IMR-90 (cell line): ENCODE results near the gene ACAA2. TPM values are rescaled to one million over a fixed set of nuclear protein-coding genes. Genes with fewer than 3 reads are reported as not detected.

Experiments used
- ATAC-seq: fragments of 200-7000 bp; cut with Tn5 transposase; 2 replicates; pipeline ENCODE4 v1.9.1; 2020; ENCODE audit warnings: low read depth, mild to moderate bottlenecking, moderate library complexity
- BruUV-seq: library from RNA; stranded (reverse); fragments of 400-500 nt; replicated peaks from 2 replicates; lab custom pipeline; 2021; lab: Mats Ljungman, UMichigan
- CTCF ChIA-PET: fragments of 300-600 bp; formaldehyde crosslinking; extraction: SDS; loops from one replicate; lab custom pipeline; 2021; ENCODE audit warnings: antibody characterized with exemption; lab: Yijun Ruan, JAX
- POLR2A ChIA-PET: fragments of 300-600 bp; sonication (Branson Sonifier 250); formaldehyde crosslinking; loops from one replicate; lab custom pipeline; 2022; ENCODE audit warnings: antibody characterized with exemption; ENCODE audit not compliant: unreplicated experiment; lab: Charles Lee
- DNase-seq: peaks from one replicate; pipeline ENCODE4 v3.0.0; 2013
- H2AFZ ChIP-seq: replicated peaks from 2 replicates; pipeline ENCODE3; 2013; ENCODE audit warnings: low read length, mild to moderate bottlenecking; ENCODE audit not compliant: poor library complexity
- H2AK5ac ChIP-seq: 2 replicates; pipeline ENCODE4 v1.6.1; 2013; ENCODE audit warnings: low read depth, low read length, inconsistent platforms
- H2AK9ac ChIP-seq: replicated peaks from 2 replicates; pipeline ENCODE3; 2013; ENCODE audit warnings: mild to moderate bottlenecking, low read depth, low read length, moderate library complexity; ENCODE audit not compliant: poor library complexity
- H2BK120ac ChIP-seq: 2 replicates; pipeline ENCODE4 v1.6.1; 2013; ENCODE audit warnings: low read depth, low read length, inconsistent platforms
- H2BK15ac ChIP-seq: 3 replicates; pipeline ENCODE4 v1.6.1; 2013; ENCODE audit warnings: low read depth, low read length, inconsistent platforms
- H2BK20ac ChIP-seq: 2 replicates; pipeline ENCODE4 v1.6.1; 2013; ENCODE audit warnings: low read depth, mild to moderate bottlenecking, inconsistent platforms, low read length, moderate library complexity
- H2BK5ac ChIP-seq: 2 replicates; pipeline ENCODE4 v1.6.1; 2013; ENCODE audit warnings: mild to moderate bottlenecking, low read depth, low read length, inconsistent platforms; ENCODE audit not compliant: poor library complexity, severe bottlenecking
- H3K14ac ChIP-seq: replicated peaks from 2 replicates; pipeline ENCODE4 v1.6.1; 2013; ENCODE audit warnings: low read depth, low read length, inconsistent platforms
- H3K18ac ChIP-seq: 2 replicates; pipeline ENCODE4 v1.6.1; 2013; ENCODE audit warnings: low read depth, low read length, control low read depth
- H3K23ac ChIP-seq: 2 replicates; pipeline ENCODE4 v1.6.1; 2013; ENCODE audit warnings: low read depth, low read length, inconsistent platforms
- H3K27ac ChIP-seq: 2 replicates; pipeline ENCODE4 v1.5.1; 2013; ENCODE audit warnings: mild to moderate bottlenecking, control low read depth, low read length; ENCODE audit not compliant: insufficient read depth
- H3K27me3 ChIP-seq: 2 replicates; pipeline ENCODE4 v1.6.1; 2013; ENCODE audit warnings: low read length; ENCODE audit not compliant: control insufficient read depth, insufficient read depth
- H3K36me3 ChIP-seq: 2 replicates; pipeline ENCODE4 v1.6.1; 2013; ENCODE audit warnings: low read length, mixed read lengths; ENCODE audit not compliant: control insufficient read depth, insufficient read depth
- H3K4ac ChIP-seq: 2 replicates; pipeline ENCODE4 v1.6.1; 2013; ENCODE audit warnings: low read depth, low read length, inconsistent platforms
- H3K4me1 ChIP-seq: 2 replicates; pipeline ENCODE4 v1.6.1; 2013; ENCODE audit warnings: low read length, mixed read lengths; ENCODE audit not compliant: control insufficient read depth, insufficient read depth
- H3K4me2 ChIP-seq: 2 replicates; pipeline ENCODE4 v1.6.1; 2013; ENCODE audit warnings: low read depth, mild to moderate bottlenecking, control low read depth, low read length, moderate library complexity
- H3K4me3 ChIP-seq: 2 replicates; pipeline ENCODE4 v1.5.1; 2013; ENCODE audit warnings: low read depth, mild to moderate bottlenecking, control low read depth, low read length, moderate library complexity; ENCODE audit not compliant: insufficient read depth
- H3K56ac ChIP-seq: 2 replicates; pipeline ENCODE4 v1.6.1; 2013; ENCODE audit warnings: low read length, inconsistent platforms; ENCODE audit not compliant: insufficient read depth; ENCODE audit errors: extremely low read depth
- H3K79me1 ChIP-seq, 2 experiments: 2 replicates each; pipeline ENCODE4 v1.6.1; 2013; ENCODE audit warnings: low read length in 2 of 2, inconsistent platforms in 1 of 2, low read depth in 1 of 2
- H3K9ac ChIP-seq: 2 replicates; pipeline ENCODE4 v1.6.1; 2013; ENCODE audit warnings: low read depth, low read length, control low read depth
- H3K9me1 ChIP-seq: 2 replicates; pipeline ENCODE4 v1.6.1; 2013; ENCODE audit warnings: low read length, inconsistent platforms; ENCODE audit not compliant: insufficient read depth
- H3K9me3 ChIP-seq: 2 replicates; pipeline ENCODE4 v1.6.1; 2013; ENCODE audit warnings: low read length; ENCODE audit not compliant: control insufficient read depth, insufficient read depth
- H4K20me1 ChIP-seq: 2 replicates; pipeline ENCODE4 v1.6.1; 2013; ENCODE audit warnings: low read length, inconsistent platforms; ENCODE audit not compliant: insufficient read depth
- H4K5ac ChIP-seq: 2 replicates; pipeline ENCODE4 v1.6.1; 2013; ENCODE audit warnings: mild to moderate bottlenecking, low read depth, low read length, control low read depth
- H4K8ac ChIP-seq, 2 experiments: 2 replicates each; pipeline ENCODE4 v1.6.1; 2013; ENCODE audit warnings: low read depth in 2 of 2, low read length in 2 of 2, control low read depth in 1 of 2, inconsistent platforms in 1 of 2
- H4K91ac ChIP-seq: 2 replicates; pipeline ENCODE4 v1.6.1; 2013; ENCODE audit warnings: low read depth, low read length, inconsistent platforms; ENCODE audit not compliant: insufficient read depth
- CHD1 ChIP-seq: IDR thresholded peaks from 2 replicates; pipeline ENCODE4 v1.6.1; 2012; ENCODE audit warnings: low read depth, low read length, improper control_type of control experiment
- MAZ ChIP-seq: IDR thresholded peaks from 2 replicates; pipeline ENCODE4 v1.6.1; 2012; ENCODE audit warnings: low read depth, mild to moderate bottlenecking, low read length, improper control_type of control experiment, moderate library complexity, borderline replicate concordance
- NFE2L2 ChIP-seq: fragments of 150-350 bp; IDR thresholded peaks from 2 replicates; pipeline ENCODE4 v1.6.1; 2016; ENCODE audit warnings: low read depth, mild to moderate bottlenecking, low read length
- RAD21 ChIP-seq: IDR thresholded peaks from 2 replicates; pipeline ENCODE4 v1.6.1; 2012; ENCODE audit warnings: low read length, improper control_type of control experiment
- RCOR1 ChIP-seq: IDR thresholded peaks from 2 replicates; pipeline ENCODE4 v1.6.1; 2012; ENCODE audit warnings: mild to moderate bottlenecking, low read length, improper control_type of control experiment; ENCODE audit not compliant: insufficient replicate concordance
- WGBS, 2 experiments: methylation state at CpG; one replicate each; pipeline versions ENCODE4 v1.1.5 to v1.1.7; 2013; ENCODE audit warnings: missing lambda C conversion rate in 2 of 2; ENCODE audit not compliant: insufficient read length in 1 of 2; ENCODE audit errors: extremely low coverage in 2 of 2; 5-methylcytosine and 5-hydroxymethylcytosine counted together
- dilution Hi-C: fragments of 300-500 bp; cut with HindIII; formaldehyde crosslinking; loops from one replicate; pipeline ENCODE4 v1.14.3; 2018; ENCODE audit warnings: low sequenced_read_pairs; ENCODE audit not compliant: unreplicated experiment
- in situ Hi-C: fragments of 300-500 bp; cut with MboI; formaldehyde crosslinking; loops from 3 replicates; pipeline ENCODE4 v1.14.3; 2019; ENCODE audit warnings: low sequenced_read_pairs, inconsistent platforms, mixed read lengths
- intact Hi-C: fragments of 100-400 bp; cut with micrococcal nuclease; formaldehyde crosslinking; loops from 2 replicates; pipeline ENCODE4 v1.10.0; 2022
- polyA plus RNA-seq, 3 experiments: library from polyadenylated mRNA; depleted of rRNA; stranded (reverse); fragments of >200 nt; gene quantifications; 2 replicates each; pipeline ENCODE4 v1.2.3, GENCODE V29; 2012; ENCODE audit warnings: low replicate concordance in 1 of 3
- total RNA-seq: library from RNA; depleted of rRNA; stranded (reverse); fragments of >200 nt; gene quantifications from 2 replicates; pipeline ENCODE4 v1.2.3, GENCODE V29; 2012

ACAA2 gene
- total and polyA plus RNA-seq, 2 of the 4 experiments (the other 2 are of a cell fraction): 24.4 to 61.5 TPM

GRCh38 chr18:49769047-49769728 is 44.1 kb downstream of the ACAA2 start:
- no peak overlapping the region for H3K18ac ChIP-seq
- H3K14ac ChIP-seq: no peak overlapping the region
- H2BK120ac ChIP-seq: no peak overlapping the region
- in situ Hi-C loops (loop anchor here (10.0 kb wide), 1 partner anchor 254 kb away; no protein-coding TSS in a partner anchor), dilution Hi-C loops (no loop called here), intact Hi-C loops (loop anchor here (5.0 kb wide), 1 partner anchor 88 kb away; no protein-coding TSS in a partner anchor)
- H2BK20ac ChIP-seq: no peak overlapping the region
- no peak overlapping the region for H3K27ac ChIP-seq
- peaks cover under 1% of the 10 kb centered on the region; the same call in 1 of the 2 replicates for H3K9me1 ChIP-seq
- H3K27me3 ChIP-seq: peaks cover 4% of the 10 kb centered on the region
- 17% methylated on average over 1 of the region's 1 CpG; no CpG with 5 or more reads in 1 of the 2 experiments for WGBS, 2 experiments
- H4K8ac ChIP-seq: no peak overlapping the region
- ChIA-PET POLR2A (no interaction called here), CTCF (interaction anchor here (0.6 kb wide), 1 partner anchor 802 kb away, joined by 4 read pairs; no protein-coding TSS in a partner anchor)
- H3K79me1 ChIP-seq: no peaks in the 10 kb centered on the region
- H2AFZ ChIP-seq: no peak overlapping the region
- ATAC-seq: no peak
- no peak overlapping the region for H4K91ac ChIP-seq
- H3K4me3 ChIP-seq: no peak overlapping the region
- DNase-seq: no peak
- H3K4me2 ChIP-seq: no peak overlapping the region
- H3K36me3 ChIP-seq: no peaks in the 10 kb centered on the region
- no peak overlapping the region for H3K4ac ChIP-seq
- H2AK9ac ChIP-seq: no peak overlapping the region
- TF ChIP-seq RAD21: no peak
- no peak for TF ChIP-seq RCOR1
- no peak for TF ChIP-seq CHD1
- no peak for TF ChIP-seq NFE2L2
- TF ChIP-seq MAZ: no peak
- H3K56ac ChIP-seq: no peak overlapping the region
- H2BK5ac ChIP-seq: no peak overlapping the region
- peaks cover under 1% of the 10 kb centered on the region; the same call in 1 of the 2 replicates for H3K4me1 ChIP-seq
- no peaks in the 10 kb centered on the region for H4K20me1 ChIP-seq
- no peaks in the 10 kb centered on the region for H3K9me3 ChIP-seq
- BruUV-seq: no TSS peak
- no peak overlapping the region for H3K9ac ChIP-seq
- no peak overlapping the region for H3K23ac ChIP-seq
- no peak overlapping the region for H2AK5ac ChIP-seq
- no peak overlapping the region for H2BK15ac ChIP-seq
- no peak overlapping the region for H4K5ac ChIP-seq
